OCI-LY7 (cell line): ENCODE results near the gene XRCC5.

ENCODE experiments used
- CTCF ChIP-seq: fragments of 200-600 bp; sonication (generic); conservative IDR thresholded peaks from 2 replicates; pipeline ENCODE4 v1.5.1; 2014; ENCODE audit warnings: mild to moderate bottlenecking, antibody characterized with exemption, low read length, moderate library complexity, mixed read lengths
- EZH2phosphoT487 ChIP-seq: fragments of 200-600 bp; sonication (generic); IDR thresholded peaks from 2 replicates; pipeline ENCODE4 v1.6.1; 2018; ENCODE audit warnings: low read depth, borderline replicate concordance, mild to moderate bottlenecking, mixed run types, antibody characterized with exemption, low read length, moderate library complexity, mixed read lengths

DNA sequence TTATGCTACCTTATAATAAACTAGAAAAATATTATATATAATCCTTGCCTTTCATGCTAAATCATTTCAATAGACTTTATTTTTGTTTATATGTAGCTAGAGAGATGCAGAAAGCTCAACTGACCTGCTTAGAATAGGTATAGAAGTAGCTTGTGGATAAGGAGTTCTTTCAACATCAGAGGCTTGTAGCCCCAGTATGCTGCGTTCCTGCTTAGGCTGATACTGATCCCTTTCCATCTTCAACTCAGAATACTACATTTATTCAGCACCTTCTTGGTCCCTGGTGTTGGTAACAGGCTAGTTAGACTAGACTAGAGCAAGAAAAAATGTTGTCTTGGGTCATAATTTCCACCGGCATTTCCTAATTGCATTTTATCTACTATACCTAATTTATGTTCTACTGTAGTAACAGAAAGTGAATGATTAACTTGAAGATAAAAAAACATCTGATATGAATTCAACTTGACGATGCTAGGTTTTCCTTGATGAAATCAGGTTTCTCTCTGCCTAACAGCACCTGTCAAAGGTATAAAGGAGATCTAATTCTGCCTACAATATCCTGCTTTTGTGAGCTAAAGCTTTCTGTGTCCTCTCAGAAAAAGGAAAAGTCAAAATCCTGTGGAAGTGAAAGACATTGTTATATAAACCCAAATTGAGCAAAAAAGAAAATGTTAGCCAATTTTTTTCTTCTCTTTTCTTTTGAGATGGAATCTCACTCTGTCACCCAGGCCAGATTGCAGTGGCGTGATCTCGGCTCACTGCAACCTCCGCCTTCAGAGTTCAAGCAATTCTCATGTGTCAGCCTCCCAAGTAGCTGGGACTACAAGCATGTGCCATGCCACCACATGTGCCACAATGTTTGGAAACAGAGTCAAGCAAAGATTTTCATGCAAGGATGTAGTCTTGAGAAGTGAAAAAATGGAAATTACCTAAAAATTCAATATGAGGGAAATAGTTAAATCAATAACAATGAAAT lies 33.4 kb upstream of the XRCC5 start:
- TF ChIP-seq CTCF = no peak
- TF ChIP-seq EZH2phosphoT487 = no peak
